Lower leg skin (tissue), 3 donors: ENCODE results near the gene HRK.

ENCODE experiments used
- CTCF ChIP-seq, 3 donors: fragments of 450-650 bp; IDR thresholded peaks; one replicate each; pipeline ENCODE4 v1.5.1; 2016; ENCODE audit warnings: antibody characterized with exemption in 3 of 3, mild to moderate bottlenecking in 3 of 3, moderate library complexity in 2 of 3
- POLR2A ChIP-seq, 2 donors: fragments of 450-650 bp; IDR thresholded peaks; one replicate each; pipeline ENCODE4 v1.6.1; 2016 to 2017; ENCODE audit warnings: antibody characterized with exemption in 2 of 2, mild to moderate bottlenecking in 1 of 2, moderate library complexity in 1 of 2

- TF ChIP-seq CTCF (IDR thresholded peaks at IDR 0.05) (no peak), POLR2A (IDR thresholded peaks at IDR 0.05) (no peak)
Measured at GRCh38 chr12:116928504-116928903, 47.3 kb upstream of the HRK start.
